WERI-Rb-1 (cell line): Measurements from ENCODE around the gene SYN1.

ENCODE experiments used
- DNase-seq: peaks from one replicate; pipeline ENCODE4 v3.0.0-alpha.2; 2020
- H3K27ac ChIP-seq: fragments of 250-450 bp; sonication (Bioruptor Pico); 2 replicates; pipeline ENCODE4 v1.5.1; 2020; ENCODE audit warnings: mild to moderate bottlenecking, moderate library complexity
- H3K27me3 ChIP-seq: fragments of 250-450 bp; sonication (Bioruptor Pico); 2 replicates; pipeline ENCODE4 v1.5.1; 2021; ENCODE audit warnings: mild to moderate bottlenecking, low read depth, moderate library complexity; ENCODE audit not compliant: insufficient read depth, severe bottlenecking
- H3K36me3 ChIP-seq: fragments of 250-450 bp; sonication (Bioruptor Pico); 2 replicates; pipeline ENCODE4 v1.5.1; 2020; ENCODE audit warnings: mild to moderate bottlenecking, moderate library complexity
- H3K4me3 ChIP-seq: 2 replicates; pipeline ENCODE4 v1.5.1; 2011; ENCODE audit warnings: low read depth, mild to moderate bottlenecking, control low read depth, low read length
- H3K9me3 ChIP-seq: fragments of 250-450 bp; sonication (Bioruptor Pico); 2 replicates; pipeline ENCODE4 v1.5.1; 2021; ENCODE audit warnings: mild to moderate bottlenecking, moderate library complexity; ENCODE audit not compliant: severe bottlenecking
- TF ChIP-seq, protein P1 (sequence below): IDR thresholded peaks from 2 replicates; pipeline ENCODE4 v1.5.1; 2011; ENCODE audit warnings: low read depth, mild to moderate bottlenecking, control low read depth, inconsistent platforms, low read length

SYN1 gene

DNA sequence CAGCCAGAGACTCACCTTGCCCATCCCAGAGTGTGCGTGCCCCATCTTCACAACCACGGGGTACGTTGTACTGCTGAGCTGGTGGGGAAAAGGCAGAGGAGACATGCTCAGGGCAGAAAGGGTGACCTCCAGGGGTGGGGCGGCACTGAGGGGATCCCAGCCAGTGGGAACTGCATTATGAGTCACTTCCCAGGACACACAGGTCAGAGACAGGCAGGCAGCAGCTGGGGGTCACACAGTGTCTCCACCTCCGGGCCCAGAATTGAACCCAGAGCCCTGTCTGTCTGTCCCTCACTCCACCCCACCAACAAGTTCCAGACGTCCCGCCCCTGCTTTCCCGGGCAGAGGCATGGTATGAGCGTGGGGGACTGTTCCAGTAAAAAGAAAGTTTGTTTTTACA lies 42.2 kb downstream of the SYN1 start:
- H3K27ac ChIP-seq = no peak overlapping the region
- H3K9me3 ChIP-seq = no peaks in the 10 kb centered on the region
- DNase-seq = no peak
- peaks cover 13% of the 10 kb centered on the region for H3K27me3 ChIP-seq
- no peaks in the 10 kb centered on the region for H3K36me3 ChIP-seq
- TF ChIP-seq, protein P1, sequence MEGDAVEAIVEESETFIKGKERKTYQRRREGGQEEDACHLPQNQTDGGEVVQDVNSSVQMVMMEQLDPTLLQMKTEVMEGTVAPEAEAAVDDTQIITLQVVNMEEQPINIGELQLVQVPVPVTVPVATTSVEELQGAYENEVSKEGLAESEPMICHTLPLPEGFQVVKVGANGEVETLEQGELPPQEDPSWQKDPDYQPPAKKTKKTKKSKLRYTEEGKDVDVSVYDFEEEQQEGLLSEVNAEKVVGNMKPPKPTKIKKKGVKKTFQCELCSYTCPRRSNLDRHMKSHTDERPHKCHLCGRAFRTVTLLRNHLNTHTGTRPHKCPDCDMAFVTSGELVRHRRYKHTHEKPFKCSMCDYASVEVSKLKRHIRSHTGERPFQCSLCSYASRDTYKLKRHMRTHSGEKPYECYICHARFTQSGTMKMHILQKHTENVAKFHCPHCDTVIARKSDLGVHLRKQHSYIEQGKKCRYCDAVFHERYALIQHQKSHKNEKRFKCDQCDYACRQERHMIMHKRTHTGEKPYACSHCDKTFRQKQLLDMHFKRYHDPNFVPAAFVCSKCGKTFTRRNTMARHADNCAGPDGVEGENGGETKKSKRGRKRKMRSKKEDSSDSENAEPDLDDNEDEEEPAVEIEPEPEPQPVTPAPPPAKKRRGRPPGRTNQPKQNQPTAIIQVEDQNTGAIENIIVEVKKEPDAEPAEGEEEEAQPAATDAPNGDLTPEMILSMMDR = no peak
- no peak overlapping the region for H3K4me3 ChIP-seq

DNA sequence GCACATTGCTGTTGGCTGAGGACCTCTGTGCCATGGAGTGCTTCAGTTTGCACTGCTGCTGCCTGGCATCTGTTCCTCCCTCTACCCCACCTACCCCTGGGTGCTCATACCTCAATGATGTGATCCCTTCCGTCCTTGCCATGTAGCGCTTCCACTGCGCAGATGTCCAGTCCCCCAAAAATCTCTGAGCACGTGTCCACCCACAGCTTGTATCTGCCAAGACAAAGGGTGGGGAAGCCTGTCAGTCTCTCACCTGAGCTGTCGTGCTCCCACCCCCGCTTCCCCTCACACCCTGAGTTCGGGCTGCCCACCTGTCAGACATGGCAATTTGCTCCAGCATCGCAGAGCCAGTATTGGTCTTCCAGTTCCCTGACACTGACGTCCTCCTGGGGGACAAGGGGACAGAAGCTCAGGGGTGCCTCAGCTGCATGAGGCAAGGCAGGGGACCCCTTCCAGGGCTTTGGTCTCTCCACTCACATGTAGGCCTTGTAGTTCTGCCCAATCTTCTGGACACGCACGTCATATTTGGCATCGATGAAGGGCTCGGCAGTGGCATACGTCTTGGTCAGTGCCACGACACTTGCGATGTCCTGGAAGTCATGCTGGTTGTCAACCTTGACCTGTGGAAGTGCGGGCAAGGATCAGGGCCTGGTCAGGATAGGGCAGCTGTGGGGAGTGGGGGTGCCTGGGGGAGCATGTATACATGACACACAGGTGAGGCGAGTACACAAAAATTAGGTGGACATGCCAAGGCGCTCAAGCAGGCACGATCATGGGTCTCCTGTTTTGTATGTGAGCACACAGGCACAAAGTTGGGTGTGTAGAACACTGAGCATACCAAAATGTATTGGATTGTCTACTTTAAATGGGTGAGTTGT lies 43.4 kb downstream of the SYN1 start:
- peaks cover 6% of the 10 kb centered on the region for H3K27me3 ChIP-seq
- no peak overlapping the region for H3K4me3 ChIP-seq
- TF ChIP-seq, protein P1 = no peak
- H3K36me3 ChIP-seq = peaks cover 4% of the 10 kb centered on the region; the same call in 1 of the 2 replicates
- H3K9me3 ChIP-seq = no peaks in the 10 kb centered on the region
- no peak overlapping the region for H3K27ac ChIP-seq
- no peak for DNase-seq

DNA sequence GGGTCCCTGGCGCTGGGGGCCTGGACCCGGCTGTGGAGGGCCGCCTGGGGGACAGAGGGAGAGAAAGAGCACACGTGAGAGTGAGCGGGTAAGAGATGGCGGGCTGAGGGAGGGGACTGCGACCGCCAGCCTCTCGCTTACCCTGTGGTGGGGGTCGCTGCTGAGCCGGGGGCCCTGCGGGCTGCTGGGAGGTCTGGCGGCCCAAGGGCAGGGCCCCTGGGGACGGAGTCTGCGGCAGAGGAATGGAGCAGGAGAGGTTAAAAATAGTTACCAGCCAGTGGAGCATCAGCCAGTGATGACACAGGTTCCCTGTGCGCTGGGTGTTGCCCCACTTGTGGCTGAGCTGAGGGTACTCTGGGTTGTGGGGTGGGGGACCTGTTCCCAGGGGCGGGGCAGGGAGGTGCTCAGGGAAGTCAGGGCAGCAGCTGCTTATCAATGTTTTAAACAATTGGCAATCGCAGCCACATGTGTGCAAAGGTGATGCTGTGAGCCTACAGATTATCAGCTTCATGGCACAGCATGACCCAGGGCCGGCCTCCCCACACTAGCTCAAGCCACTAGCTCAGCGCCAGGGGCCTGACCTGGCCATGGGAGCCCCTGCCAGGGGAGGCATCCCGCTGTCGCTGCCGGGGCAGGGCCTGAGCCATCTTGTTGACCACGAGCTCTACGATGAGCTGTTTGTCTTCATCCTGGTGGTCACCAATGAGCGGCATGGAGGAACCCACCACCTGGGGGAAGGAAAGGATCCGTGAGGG lies 44.9 kb downstream of the SYN1 start:
- TF ChIP-seq, protein P1 = no peak
- peaks cover 8% of the 10 kb centered on the region for H3K27me3 ChIP-seq
- no peak overlapping the region for H3K27ac ChIP-seq
- DNase-seq = no peak
- no peak overlapping the region for H3K4me3 ChIP-seq
- H3K9me3 ChIP-seq = no peaks in the 10 kb centered on the region
- H3K36me3 ChIP-seq = peaks cover 8% of the 10 kb centered on the region

DNA sequence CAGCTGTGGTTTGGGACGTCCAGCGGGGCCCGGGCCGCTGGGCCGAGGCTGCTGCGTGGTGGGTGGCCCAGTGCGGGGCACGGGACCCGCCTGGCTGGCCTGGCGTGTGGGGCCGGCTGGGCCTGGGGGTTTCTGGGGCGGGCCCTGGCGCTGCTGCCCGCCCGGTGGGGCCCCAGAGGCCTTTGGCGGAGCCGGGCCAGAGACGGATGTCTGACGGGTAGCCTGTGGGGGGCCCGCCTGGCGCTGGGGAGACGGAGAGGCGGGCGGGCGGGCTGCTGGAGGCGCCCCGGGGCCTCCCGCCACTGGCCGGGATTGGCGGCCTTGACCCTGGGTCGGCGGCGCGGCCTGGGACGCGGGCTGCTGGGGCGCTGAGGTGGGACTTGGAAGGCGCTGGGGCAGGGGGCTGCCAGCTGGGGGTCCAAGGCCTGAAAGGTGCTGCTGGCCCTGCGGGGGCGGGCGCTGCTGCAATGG lies 45.5 kb downstream of the SYN1 start:
- Histone ChIP-seq H3K9me3 (no peaks in the 10 kb centered on the region), H3K27me3 (peaks cover 8% of the 10 kb centered on the region), H3K27ac (no peak overlapping the region), H3K36me3 (peaks cover 11% of the 10 kb centered on the region), H3K4me3 (no peak overlapping the region)
- no peak for DNase-seq
- TF ChIP-seq, protein P1 = no peak

DNA sequence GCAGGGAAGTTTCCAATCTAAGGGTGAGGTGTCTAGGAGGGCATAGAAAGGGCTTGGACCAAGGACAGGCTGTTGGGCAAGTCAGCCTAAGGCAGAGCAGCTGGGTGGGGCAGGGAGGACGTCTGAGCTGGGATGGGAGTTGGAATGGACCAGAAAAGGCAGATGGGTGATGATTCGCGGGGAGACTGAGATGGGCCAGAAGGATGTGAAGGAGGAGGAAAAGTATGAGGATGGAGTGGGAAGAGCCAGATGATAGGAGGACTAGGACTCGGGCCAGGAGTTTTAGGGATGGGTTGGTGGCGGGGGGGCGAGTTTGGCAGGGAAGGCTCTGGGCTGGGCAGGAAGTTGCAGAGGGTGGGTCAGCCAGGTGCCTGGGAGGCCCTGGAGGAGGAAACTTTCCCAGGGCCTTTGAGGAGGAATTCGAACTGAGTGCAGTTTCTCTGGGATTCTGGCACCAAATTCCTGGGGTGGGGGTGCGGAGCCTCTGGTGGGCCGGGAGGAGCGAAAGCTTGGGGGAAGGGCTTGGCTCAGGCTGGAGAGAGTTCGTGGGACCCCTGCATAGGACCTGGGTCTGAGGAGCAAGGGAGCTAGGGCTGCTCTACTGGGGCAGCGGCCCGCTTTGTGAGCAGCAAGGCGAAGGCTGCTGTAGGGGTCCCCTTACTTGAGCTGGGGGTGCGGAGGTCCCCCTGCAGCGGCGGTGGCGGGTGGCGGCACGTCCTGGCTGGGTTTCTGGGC lies 46.1 kb downstream of the SYN1 start:
- TF ChIP-seq, protein P1 = no peak
- no peak overlapping the region for H3K27ac ChIP-seq
- H3K27me3 ChIP-seq = peaks cover 8% of the 10 kb centered on the region
- peaks cover 12% of the 10 kb centered on the region for H3K36me3 ChIP-seq
- H3K4me3 ChIP-seq = no peak overlapping the region
- no peaks in the 10 kb centered on the region for H3K9me3 ChIP-seq
- DNase-seq = no peak
